GM21447 (cell line): ENCODE data around the gene HEATR9.

Experiments
- ATAC-seq: cut with Tn5 transposase; IDR thresholded peaks from one replicate; pipeline ENCODE4 v1.9.1; 2021; ENCODE audit not compliant: unreplicated experiment

The HEATR9 gene

GRCh38 chr17:35809855-35810461 lies 58.7 kb downstream of the HEATR9 start:
- no peak for ATAC-seq

- ATAC-seq = peak; percentile 90
These were observed 59.5 kb downstream of the HEATR9 start, which contains the start of gene TAF15 for GRCh38 chr17:35808962-35809854. TSS of gene TAF15 (plus strand) at chr17:35809484. CDS start at chr17:35809570, 86 bp downstream.

GRCh38 chr17:35808240-35808961 lies 60.3 kb downstream of the HEATR9 start:
- no peak for ATAC-seq

- no peak for ATAC-seq
These were observed 61.1 kb downstream of the HEATR9 start for GRCh38 chr17:35807371-35808144.
